ENCODE data around the gene TTC9. TPM values are rescaled to one million over a fixed set of nuclear protein-coding genes. Genes with fewer than 3 reads are reported as not detected.
A peak's percentile ranks its signal among the peaks of the same experiment; 100 is the strongest.

The TTC9 gene
- total RNA-seq, 1 donor = 0.36 TPM

DNA sequence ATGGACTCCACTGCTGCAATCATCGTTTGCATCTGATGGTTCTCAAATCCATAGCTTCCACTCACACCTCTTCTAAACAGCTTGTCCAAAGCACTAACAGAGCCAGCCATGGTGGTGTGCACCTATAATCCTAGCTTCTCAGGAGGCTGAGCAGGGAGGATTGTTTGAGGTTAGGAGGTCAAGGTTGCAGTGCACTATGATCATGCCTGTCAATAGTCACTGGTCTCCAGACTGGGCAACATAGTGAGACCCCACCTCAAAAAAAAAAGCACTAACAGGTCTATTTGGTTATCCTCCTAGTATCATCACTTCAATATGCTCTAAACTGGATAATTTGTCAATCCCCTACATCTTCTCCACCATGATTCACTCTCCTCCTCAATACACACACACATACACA is 63.2 kb downstream of the TTC9 start:
- Histone ChIP-seq H3K9me3 (ENCODE audit: low read depth, low read length) (no peaks in the 10 kb centered on the region), H3K27ac (ENCODE audit: low read depth, low read length) (no peak overlapping the region), H3K4me2 (ENCODE audit: insufficient read depth, low read length) (no peak overlapping the region), H4K20me1 (ENCODE audit: insufficient read depth, low read length) (no peaks in the 10 kb centered on the region), H3K4me1 (ENCODE audit: insufficient read depth, low read length) (peaks cover 18% of the 10 kb centered on the region), H3K36me3 (ENCODE audit: insufficient read depth, low read length) (no peaks in the 10 kb centered on the region), H2AFZ (ENCODE audit: low read length) (no peak overlapping the region), H3K4me3 (ENCODE audit: insufficient read depth, low read length) (no peak overlapping the region), H3K79me2 (ENCODE audit: insufficient read depth, low read length) (no peaks in the 10 kb centered on the region), H3K27me3 (ENCODE audit: insufficient read depth, low read length) (peaks cover 15% of the 10 kb centered on the region)
- no peak for DNase-seq (ENCODE audit: insufficient read length, low spot score, missing footprints)
- TF ChIP-seq, protein P1, sequence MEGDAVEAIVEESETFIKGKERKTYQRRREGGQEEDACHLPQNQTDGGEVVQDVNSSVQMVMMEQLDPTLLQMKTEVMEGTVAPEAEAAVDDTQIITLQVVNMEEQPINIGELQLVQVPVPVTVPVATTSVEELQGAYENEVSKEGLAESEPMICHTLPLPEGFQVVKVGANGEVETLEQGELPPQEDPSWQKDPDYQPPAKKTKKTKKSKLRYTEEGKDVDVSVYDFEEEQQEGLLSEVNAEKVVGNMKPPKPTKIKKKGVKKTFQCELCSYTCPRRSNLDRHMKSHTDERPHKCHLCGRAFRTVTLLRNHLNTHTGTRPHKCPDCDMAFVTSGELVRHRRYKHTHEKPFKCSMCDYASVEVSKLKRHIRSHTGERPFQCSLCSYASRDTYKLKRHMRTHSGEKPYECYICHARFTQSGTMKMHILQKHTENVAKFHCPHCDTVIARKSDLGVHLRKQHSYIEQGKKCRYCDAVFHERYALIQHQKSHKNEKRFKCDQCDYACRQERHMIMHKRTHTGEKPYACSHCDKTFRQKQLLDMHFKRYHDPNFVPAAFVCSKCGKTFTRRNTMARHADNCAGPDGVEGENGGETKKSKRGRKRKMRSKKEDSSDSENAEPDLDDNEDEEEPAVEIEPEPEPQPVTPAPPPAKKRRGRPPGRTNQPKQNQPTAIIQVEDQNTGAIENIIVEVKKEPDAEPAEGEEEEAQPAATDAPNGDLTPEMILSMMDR (IDR thresholded peaks at IDR 0.05; ENCODE audit: extremely low read depth, low read depth, low read length) = no peak

DNA sequence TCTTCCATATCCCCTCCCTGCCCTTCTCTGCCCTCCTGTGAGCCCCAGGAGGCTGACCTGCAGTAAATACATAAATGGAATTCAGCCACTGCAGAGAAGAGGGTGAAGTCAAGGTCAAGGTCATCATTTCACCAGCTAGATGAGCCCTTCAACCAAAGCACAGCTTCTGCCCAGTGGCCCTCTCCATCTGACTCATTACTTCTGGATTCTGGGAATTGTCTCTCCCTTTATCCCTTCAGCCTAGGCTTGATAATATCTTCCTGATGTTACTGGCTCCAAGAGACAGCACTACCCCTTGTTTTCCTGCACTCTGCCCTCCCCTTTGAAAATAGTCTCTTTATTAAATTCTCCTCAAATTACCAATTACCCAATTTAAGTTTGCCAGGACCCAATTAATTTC is 64.5 kb downstream of the TTC9 start:
- H3K9me3 ChIP-seq (ENCODE audit: low read depth, low read length) = no peaks in the 10 kb centered on the region
- no peak overlapping the region for H3K27ac ChIP-seq (ENCODE audit: low read depth, low read length)
- no peak for DNase-seq (ENCODE audit: insufficient read length, low spot score, missing footprints)
- peaks cover 15% of the 10 kb centered on the region for H3K27me3 ChIP-seq (ENCODE audit: insufficient read depth, low read length)
- no peak overlapping the region for H3K4me2 ChIP-seq (ENCODE audit: insufficient read depth, low read length)
- no peak overlapping the region for H2AFZ ChIP-seq (ENCODE audit: low read length)
- no peak overlapping the region for H3K4me3 ChIP-seq (ENCODE audit: insufficient read depth, low read length)
- no peaks in the 10 kb centered on the region for H4K20me1 ChIP-seq (ENCODE audit: insufficient read depth, low read length)
- no peaks in the 10 kb centered on the region for H3K79me2 ChIP-seq (ENCODE audit: insufficient read depth, low read length)
- H3K36me3 ChIP-seq (ENCODE audit: insufficient read depth, low read length) = no peaks in the 10 kb centered on the region
- peaks cover 18% of the 10 kb centered on the region for H3K4me1 ChIP-seq (ENCODE audit: insufficient read depth, low read length)
- TF ChIP-seq, protein P1 (IDR thresholded peaks at IDR 0.05; ENCODE audit: extremely low read depth, low read depth, low read length) = no peak

DNA sequence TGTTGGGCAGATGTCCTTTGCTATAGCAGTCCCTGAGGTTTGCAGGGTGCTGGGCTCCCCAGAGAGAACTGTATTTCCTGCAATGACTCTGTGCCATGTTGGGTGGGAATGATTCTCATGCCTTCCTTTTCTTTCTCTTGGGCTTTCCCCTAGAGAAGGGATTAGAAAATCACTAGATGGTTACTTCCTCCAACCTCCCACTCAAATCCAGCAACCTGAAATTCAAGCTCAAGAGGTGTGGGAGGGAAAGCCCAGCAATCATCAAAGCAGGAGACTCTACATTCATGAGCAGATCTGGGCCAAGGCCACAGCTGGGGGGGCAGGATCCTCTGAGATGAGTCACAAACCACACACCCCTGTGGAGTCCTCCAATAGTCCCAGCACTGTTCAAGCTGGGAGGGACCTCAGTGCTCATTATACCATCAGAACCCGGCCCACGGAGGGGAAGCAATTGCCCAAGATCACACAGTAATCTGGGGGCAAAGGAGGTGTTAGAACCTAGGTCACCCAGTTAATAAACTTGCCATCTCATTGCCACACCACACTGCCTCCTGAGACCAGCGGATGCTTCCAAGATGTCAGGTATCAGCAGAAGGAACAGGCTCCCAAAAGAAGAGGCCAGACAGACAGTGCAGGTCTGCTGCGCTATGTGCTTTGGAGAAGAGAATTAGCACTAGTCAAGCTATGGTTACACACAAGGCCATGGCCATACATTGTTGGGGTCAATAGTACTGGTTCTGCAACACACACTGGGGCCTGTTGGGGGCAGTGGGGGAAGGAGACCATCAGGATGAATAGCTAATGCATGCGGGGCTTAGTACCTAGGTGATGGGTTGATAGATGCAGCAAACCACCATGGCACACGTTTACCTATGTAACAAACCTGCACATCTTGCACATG is 65.7 kb downstream of the TTC9 start:
- DNase-seq (ENCODE audit: insufficient read length, low spot score, missing footprints) = peak; percentile 80
- no peak overlapping the region for H2AFZ ChIP-seq (ENCODE audit: low read length)

More for the DNA sequence above, 65.7 kb downstream of the TTC9 start:
- H3K36me3 ChIP-seq (ENCODE audit: insufficient read depth, low read length) = no peaks in the 10 kb centered on the region
- H3K4me2 ChIP-seq (ENCODE audit: insufficient read depth, low read length) = no peak overlapping the region
- no peak overlapping the region for H3K27ac ChIP-seq (ENCODE audit: low read depth, low read length)
- H3K9me3 ChIP-seq (ENCODE audit: low read depth, low read length) = no peaks in the 10 kb centered on the region
- H3K27me3 ChIP-seq (ENCODE audit: insufficient read depth, low read length) = peaks cover 17% of the 10 kb centered on the region
- peaks cover 18% of the 10 kb centered on the region for H3K4me1 ChIP-seq (ENCODE audit: insufficient read depth, low read length)
- TF ChIP-seq, protein P1 (IDR thresholded peaks at IDR 0.05; ENCODE audit: extremely low read depth, low read depth, low read length) = no peak
- H4K20me1 ChIP-seq (ENCODE audit: insufficient read depth, low read length) = no peaks in the 10 kb centered on the region
- H3K4me3 ChIP-seq (ENCODE audit: insufficient read depth, low read length) = no peak overlapping the region
- no peaks in the 10 kb centered on the region for H3K79me2 ChIP-seq (ENCODE audit: insufficient read depth, low read length)

All from osteoblast (primary cell).